Calu3 (cell line): ENCODE results near the gene CDC27. TPM values are rescaled to one million over a fixed set of nuclear protein-coding genes. Genes with fewer than 3 reads are reported as not detected.

Experiments used
- total RNA-seq: library from RNA; stranded (reverse); gene quantifications from 2 replicates; pipeline ENCODE4 v1.2.3, GENCODE V29; 2022

The CDC27 gene
- total RNA-seq, 1 experiment from 2014 or later: 132 TPM

Other genes with a start within 250 kb of the CDC27 start
- gene RPRML, start 210.0 kb downstream of the CDC27 start, total RNA-seq: not detected in 2 replicates
- not detected in 2 replicates for gene MYL4, start 20.1 kb upstream of the CDC27 start, total RNA-seq
- gene ITGB3, start 64.5 kb upstream of the CDC27 start, total RNA-seq: 0.68 TPM in 1 of 2 replicates, not detected in the other
- gene EFCAB13, start 134.7 kb upstream of the CDC27 start, total RNA-seq: 21.5 and 25.2 TPM in 2 replicates